Osteoblast (primary cell): ENCODE measurements around the gene CAPN14. TPM values are rescaled to one million over a fixed set of nuclear protein-coding genes. Genes with fewer than 3 reads are reported as not detected.

Source experiments
- DNase-seq: peaks from one replicate; pipeline ENCODE4 v3.0.0; 2011; ENCODE audit warnings: low spot score, mixed read lengths; ENCODE audit not compliant: insufficient read length; ENCODE audit errors: missing footprints
- H2AFZ ChIP-seq: 2 replicates; pipeline ENCODE4 v1.6.0; 2011; ENCODE audit warnings: mild to moderate bottlenecking, low read length
- H3K27ac ChIP-seq: 2 replicates; pipeline ENCODE4 v1.5.1; 2011; ENCODE audit warnings: mild to moderate bottlenecking, low read depth, low read length, moderate library complexity
- H3K27me3 ChIP-seq: 2 replicates; pipeline ENCODE4 v1.6.0; 2012; ENCODE audit warnings: mild to moderate bottlenecking, control low read depth, inconsistent platforms, low read length, moderate library complexity; ENCODE audit not compliant: insufficient read depth
- H3K36me3 ChIP-seq: 2 replicates; pipeline ENCODE4 v1.5.1; 2011; ENCODE audit warnings: mild to moderate bottlenecking, low read length, control low read depth, moderate library complexity; ENCODE audit not compliant: insufficient read depth
- H3K4me1 ChIP-seq: 2 replicates; pipeline ENCODE4 v1.5.1; 2011; ENCODE audit warnings: mild to moderate bottlenecking, low read length, control low read depth, moderate library complexity; ENCODE audit not compliant: insufficient read depth
- H3K4me2 ChIP-seq: 2 replicates; pipeline ENCODE4 v1.6.0; 2011; ENCODE audit warnings: mild to moderate bottlenecking, low read length; ENCODE audit not compliant: insufficient read depth
- H3K4me3 ChIP-seq: fragments of 200-600 bp; sonication (generic); 3 replicates; pipeline ENCODE4 v1.5.1; 2012; ENCODE audit warnings: mild to moderate bottlenecking, low read length, inconsistent platforms; ENCODE audit not compliant: insufficient read depth
- H3K79me2 ChIP-seq: 2 replicates; pipeline ENCODE4 v1.6.0; 2012; ENCODE audit warnings: mild to moderate bottlenecking, low read length, control low read depth, inconsistent platforms; ENCODE audit not compliant: insufficient read depth
- H3K9me3 ChIP-seq: 2 replicates; pipeline ENCODE4 v1.5.1; 2011; ENCODE audit warnings: low read depth, low read length, control low read depth
- H4K20me1 ChIP-seq: 2 replicates; pipeline ENCODE4 v1.6.0; 2012; ENCODE audit warnings: mild to moderate bottlenecking, low read length, control low read depth; ENCODE audit not compliant: insufficient read depth
- CTCF ChIP-seq: IDR thresholded peaks from 2 replicates; pipeline ENCODE4 v1.5.1; 2011; ENCODE audit warnings: mild to moderate bottlenecking, low read depth, low read length, moderate library complexity; ENCODE audit errors: extremely low read depth
- total RNA-seq: library from RNA; depleted of rRNA; stranded (reverse); fragments of >200 nt; gene quantifications from 2 replicates; pipeline ENCODE4 v1.2.3, GENCODE V29; 2012

The CAPN14 gene
- total RNA-seq, 1 donor, result under 0.01 TPM

- Histone ChIP-seq H3K4me2 (no peak overlapping the region), H3K9me3 (no peaks in the 10 kb centered on the region), H3K4me3 (no peak overlapping the region), H3K27ac (no peak overlapping the region), H2AFZ (no peak overlapping the region), H4K20me1 (no peaks in the 10 kb centered on the region), H3K36me3 (no peaks in the 10 kb centered on the region), H3K79me2 (no peaks in the 10 kb centered on the region), H3K27me3 (peaks cover 49% of the 10 kb centered on the region), H3K4me1 (no peaks in the 10 kb centered on the region)
- no peak for DNase-seq
- no peak for TF ChIP-seq CTCF
These were observed 77.6 kb downstream of the CAPN14 start for GRCh38 chr2:31139671-31140070.

DNA sequence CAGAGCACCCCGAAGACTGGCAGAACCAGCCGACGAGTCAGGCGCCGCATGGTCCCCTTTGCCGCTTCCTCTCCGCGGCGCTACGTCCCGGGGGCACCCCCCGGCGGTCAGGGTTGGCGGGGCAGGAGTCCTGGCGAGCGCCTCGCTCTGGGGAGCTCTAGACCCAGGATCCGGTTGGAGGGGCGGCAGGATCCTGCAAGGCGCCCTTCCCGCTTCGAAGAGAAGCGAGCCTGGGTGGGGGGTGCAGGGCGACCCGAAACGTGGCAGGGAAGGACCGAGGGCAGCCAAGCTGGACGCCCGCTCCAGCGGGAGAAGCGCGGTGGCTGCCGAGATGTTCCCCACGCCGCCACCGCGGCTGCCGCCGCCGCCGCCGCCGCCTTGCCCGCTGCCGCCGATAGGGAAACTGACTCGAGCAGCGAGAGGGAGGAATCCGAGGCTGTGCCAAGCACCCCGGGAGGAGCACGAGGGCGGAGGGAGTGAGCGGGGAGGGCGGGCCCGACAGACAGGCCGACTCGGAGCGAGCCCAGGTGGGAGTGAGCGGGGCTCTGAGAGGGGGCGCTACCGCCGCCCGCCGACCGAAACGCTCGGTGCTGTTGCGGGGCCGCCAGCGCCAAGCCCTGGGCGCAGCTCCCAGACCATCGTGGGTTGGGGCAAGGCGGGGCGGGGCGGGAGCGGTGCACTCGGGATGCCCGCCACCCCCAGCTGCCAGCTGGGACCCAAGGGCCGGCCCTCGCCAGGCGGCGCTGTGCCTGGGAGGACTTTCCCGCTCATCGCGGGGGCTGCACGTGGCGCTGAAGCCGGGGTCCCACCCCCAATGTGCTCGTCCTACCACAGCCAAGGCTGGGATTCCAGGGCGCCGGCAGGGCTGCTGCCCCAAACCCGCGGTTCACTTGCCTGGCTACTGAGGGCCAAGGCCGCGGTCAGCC lies 79.0 kb downstream of the CAPN14 start, which contains the start of gene GALNT14:
GALNT14 (minus strand) TSS at position 404 of the 926 bp plus-strand sequence; CDS start at position 50, 354 bp downstream.
- Histone ChIP-seq H3K27ac (no peak within 1 kb of the TSS), H3K27me3 (peaks cover 49% of the 10 kb centered on the region), H3K4me1 (no peaks in the 10 kb centered on the region), H2AFZ (peak within 1 kb of the TSS; percentile 68), H3K9me3 (no peaks in the 10 kb centered on the region), H4K20me1 (no peaks in the 10 kb centered on the region), H3K79me2 (no peaks in the 10 kb centered on the region), H3K4me2 (peak within 1 kb of the TSS; percentile 70), H3K36me3 (no peaks in the 10 kb centered on the region), H3K4me3 (peak within 1 kb of the TSS; percentile 62)
- peak; percentile 18 for TF ChIP-seq CTCF
- peak; percentile 95 for DNase-seq

- Histone ChIP-seq H3K79me2 (no peaks in the 10 kb centered on the region), H4K20me1 (no peaks in the 10 kb centered on the region), H3K27me3 (peaks cover 49% of the 10 kb centered on the region), H2AFZ (peak overlapping the region; percentile 68), H3K4me1 (no peaks in the 10 kb centered on the region), H3K9me3 (no peaks in the 10 kb centered on the region), H3K36me3 (no peaks in the 10 kb centered on the region), H3K4me3 (peak overlapping the region; percentile 62), H3K27ac (no peak overlapping the region), H3K4me2 (peak overlapping the region; percentile 70)
- no peak for TF ChIP-seq CTCF
- DNase-seq, result peak; percentile 88
These were observed 79.9 kb downstream of the CAPN14 start for GRCh38 chr2:31137211-31138036.
